GM18907 (cell line): ENCODE results near the gene ENO3.
"Not testable (repeated sequence)": the region's sequence is repeated elsewhere in the genome, so short reads cannot be mapped to it uniquely, and the experiment has no call there.

ENCODE experiments used
- ATAC-seq: cut with Tn5 transposase; IDR thresholded peaks from one replicate; pipeline ENCODE4 v1.9.1; 2021; ENCODE audit warnings: mild to moderate bottlenecking, moderate library complexity; ENCODE audit not compliant: unreplicated experiment

Gene ENO3

GRCh38 chr17:4950746-4951204 lies at the start of gene ENO3:
Gene ENO3, plus strand, starts transcription at chr17:4951119. Its CDS starts 711 bp downstream, at chr17:4951830.
- ATAC-seq: no peak

DNA sequence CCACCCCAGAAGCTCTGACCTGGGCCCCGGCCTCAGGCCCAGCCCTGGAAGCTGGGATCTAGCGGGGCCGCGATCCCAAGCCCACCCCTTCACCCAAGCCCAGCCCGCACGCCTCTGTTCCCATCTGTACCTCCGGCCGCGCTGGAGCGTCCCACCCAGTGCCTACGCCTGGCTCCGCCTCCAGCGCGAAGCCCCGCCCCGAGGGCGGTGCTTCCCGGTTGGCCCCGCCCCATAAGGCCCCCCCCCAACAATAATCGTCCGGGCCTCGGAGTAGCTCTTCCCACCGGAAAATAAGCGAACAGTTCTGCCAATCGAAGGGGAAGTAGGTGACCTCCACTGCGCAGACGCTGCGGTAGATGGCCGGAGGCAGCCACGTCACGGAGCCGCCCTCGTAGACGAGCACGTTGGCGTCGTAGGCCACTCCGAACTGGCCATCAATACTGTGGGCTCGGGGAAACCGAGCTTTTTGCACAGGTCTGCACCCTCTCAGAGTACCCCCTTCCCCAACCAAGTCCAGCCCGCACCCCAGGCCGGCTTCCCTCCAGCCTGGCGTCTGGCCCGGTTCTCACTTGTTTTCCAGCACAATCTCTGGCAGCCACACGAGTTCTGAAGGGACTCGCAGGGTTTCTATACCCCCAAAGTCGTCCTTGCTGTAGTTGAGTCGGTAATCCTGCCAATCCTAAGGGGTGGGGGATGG lies 49.1 kb upstream of the ENO3 start:
- no peak for ATAC-seq

DNA sequence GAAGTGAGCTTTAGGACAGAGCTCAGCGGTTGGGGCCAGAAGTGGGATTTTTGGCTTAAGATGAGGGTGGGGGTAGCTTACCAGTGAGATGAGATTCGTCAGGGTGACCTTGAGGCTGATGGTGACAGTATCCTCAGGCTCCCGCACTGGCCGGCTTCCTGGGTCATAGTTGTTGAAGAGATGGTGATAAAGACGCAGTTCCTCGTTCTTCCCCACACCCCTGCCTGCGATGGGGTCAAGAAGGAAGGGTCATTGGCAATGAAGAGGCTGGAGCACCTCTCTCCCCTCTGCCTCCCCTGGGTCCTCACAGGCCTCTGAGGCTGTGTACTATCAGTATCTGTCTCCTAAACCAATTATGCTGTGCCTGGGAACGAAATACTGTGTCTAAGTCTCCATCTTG lies 48.4 kb upstream of the ENO3 start:
- no peak for ATAC-seq

DNA sequence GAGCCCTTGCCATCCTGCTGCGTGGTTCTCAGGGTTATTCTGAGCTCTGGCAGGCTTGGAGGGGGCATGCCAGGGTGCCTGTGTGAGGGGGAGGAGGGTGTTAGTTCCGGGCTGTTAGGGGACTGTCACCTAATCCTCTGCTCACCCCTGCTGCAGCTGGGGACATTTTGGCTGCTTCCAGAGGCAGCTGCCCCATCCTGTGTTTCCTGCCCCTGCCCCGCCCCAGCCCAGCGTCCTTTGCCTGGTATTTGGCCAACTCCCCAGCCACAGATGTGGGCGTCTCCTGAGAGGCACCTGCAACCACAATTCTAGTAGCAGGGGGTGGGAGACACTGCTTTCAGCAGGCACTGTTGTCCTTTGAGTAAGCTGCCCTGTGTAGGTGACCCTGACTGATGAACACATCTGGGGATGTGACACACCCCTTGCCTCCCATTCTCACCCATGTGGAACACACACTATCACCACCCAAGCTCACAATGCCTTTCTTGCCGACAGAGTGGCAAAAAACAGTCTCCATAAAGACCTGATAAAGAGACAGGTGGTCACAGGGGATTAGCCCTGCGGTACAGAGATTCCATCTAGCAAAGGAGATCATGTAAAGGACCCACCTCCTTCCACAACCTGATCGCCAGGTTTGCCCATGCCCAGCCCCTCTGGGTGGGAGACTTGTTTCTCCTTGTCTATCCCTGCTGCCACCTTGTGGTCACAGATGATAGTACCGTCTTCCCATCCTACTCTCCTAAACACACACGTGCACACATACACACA lies 47.7 kb upstream of the ENO3 start, which contains the start of gene CHRNE:
CHRNE (minus strand) TSS at position 48 of the 768 bp plus-strand sequence; CDS start at position 13, 35 bp downstream.
- no peak for ATAC-seq

- ATAC-seq: not testable (repeated sequence)
Observed at GRCh38 chr17:4906642-4907041, 44.3 kb upstream of the ENO3 start.

DNA sequence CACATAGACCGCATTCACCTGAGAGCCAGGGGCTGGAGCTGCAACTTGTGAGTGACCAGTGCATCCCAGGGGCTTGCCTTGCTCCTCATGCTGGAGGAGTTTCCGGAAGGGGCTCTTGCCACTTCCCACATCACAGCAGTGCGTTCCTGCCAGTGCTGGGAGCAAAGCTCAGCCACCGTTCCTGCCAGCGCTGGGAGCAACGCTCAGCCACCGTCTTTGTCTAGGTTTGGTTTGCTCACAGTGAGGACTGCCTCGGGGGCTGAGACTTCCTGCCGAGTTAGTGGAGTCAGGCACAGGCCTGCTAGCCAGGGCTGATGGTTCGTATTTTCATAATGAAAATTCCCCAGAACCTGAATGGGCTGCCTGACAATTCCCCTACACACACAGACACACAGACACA lies 42.6 kb upstream of the ENO3 start:
- ATAC-seq: no peak

- peak; percentile 63 for ATAC-seq
Observed at GRCh38 chr17:4908711-4909496, 42.0 kb upstream of the ENO3 start.

GRCh38 chr17:4913994-4914393 lies 36.9 kb upstream of the ENO3 start:
- ATAC-seq: no peak

DNA sequence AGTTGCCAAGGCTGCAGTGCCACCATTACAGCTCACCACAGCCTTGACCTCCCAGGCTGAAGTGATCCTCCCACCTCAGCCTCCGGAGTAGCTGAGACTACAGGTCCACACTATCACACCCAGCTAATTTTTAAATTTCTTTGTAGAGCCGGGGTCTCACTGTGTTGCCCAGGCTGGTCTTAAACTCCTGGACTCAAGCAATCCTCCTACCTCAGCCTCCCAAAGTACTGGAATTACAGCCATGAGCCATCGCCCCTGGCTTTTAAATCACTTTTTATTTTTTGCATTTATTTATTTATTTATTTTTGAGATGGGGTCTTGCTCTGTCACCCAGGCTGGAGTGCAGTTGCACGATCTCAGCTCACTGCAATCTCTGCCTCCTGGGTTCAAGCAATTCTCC lies 36.4 kb upstream of the ENO3 start:
- not testable (repeated sequence) for ATAC-seq

GRCh38 chr17:4919511-4920047 lies 31.3 kb upstream of the ENO3 start:
- ATAC-seq: no peak

- no peak for ATAC-seq
Observed at GRCh38 chr17:4920351-4921048, 30.4 kb upstream of the ENO3 start.

DNA sequence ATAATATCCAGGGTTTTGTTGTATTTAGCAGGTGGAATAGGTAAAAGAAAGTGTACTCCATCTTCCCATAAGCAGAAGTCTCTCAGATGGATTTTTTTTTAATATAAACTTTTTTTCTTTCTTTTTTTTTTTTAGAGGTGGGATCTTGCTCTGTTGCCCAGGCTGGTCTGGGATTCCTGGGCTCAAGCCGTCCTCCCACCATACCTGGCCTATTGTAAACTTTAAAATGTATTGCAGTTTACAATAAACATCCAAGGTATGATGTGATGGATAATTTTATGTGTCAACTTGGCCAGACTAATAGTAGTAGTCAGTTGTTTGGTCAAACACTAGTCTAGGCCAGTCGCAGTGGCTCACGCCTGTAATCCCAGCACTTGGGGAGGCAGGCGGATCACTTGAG lies 29.6 kb upstream of the ENO3 start:
- no peak for ATAC-seq

DNA sequence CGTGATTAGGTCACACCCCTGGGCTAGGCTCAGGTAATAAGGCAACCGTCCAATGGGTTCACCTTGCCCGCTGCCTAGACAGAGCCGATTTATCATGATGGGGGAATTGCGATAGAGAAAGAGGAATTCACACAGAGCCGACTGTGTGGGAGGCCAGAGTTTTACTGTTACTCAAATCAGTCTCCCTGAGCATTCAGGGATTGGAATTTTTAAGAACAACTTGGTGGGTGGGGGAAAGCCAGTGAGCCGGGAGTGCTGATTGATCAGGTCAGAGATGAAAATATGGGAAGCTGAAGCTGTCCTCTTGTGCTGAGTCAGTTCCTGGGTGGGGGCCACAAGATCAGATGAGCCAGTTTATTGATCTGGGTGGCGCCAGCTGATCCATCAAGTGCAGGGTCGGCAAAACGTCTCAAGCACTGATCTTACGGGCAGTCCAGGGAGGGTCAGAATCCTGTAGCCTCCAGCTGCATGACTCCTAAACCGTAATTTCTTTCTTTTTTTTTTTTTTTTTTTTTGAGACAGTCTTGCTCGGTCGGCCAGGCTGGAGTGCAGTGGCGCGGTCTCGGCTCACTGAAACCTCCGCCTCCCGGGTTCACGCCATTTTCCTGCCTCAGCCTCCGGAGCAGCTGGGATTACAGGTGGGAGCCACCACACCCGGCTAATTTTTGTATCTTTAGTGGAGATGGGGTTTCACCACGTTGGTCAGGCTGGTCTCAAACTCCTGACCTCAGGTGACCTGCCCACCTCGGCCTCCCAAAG lies 24.2 kb upstream of the ENO3 start:
- ATAC-seq: not testable (repeated sequence)

DNA sequence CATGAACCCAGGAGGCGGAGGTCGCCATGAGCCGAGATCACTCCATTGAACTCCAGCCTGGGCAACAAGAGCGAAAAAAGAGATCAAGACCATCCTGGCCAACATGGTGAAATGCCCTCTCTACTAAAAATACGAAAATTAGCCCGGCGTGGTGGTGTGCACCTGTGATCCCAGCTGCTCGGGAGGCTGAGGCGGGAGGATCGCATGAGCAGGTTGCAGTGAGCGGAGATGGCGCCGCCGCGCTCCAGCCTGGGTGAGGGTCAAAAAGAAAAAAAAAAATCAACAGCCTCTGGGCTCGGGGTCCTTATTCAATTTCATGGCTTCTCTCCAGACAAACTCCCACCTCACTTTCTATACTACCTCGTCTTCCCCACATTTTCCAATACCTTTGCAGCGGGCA lies 22.0 kb upstream of the ENO3 start:
- ATAC-seq: no peak

GRCh38 chr17:4931963-4932362 lies 19.0 kb upstream of the ENO3 start, which contains the start of gene GP1BA:
Gene GP1BA, plus strand, starts transcription at chr17:4932277. Its CDS starts 328 bp downstream, at chr17:4932605.
- ATAC-seq: no peak

- ATAC-seq: no peak
Observed at GRCh38 chr17:4932756-4933155, 18.2 kb upstream of the ENO3 start.

DNA sequence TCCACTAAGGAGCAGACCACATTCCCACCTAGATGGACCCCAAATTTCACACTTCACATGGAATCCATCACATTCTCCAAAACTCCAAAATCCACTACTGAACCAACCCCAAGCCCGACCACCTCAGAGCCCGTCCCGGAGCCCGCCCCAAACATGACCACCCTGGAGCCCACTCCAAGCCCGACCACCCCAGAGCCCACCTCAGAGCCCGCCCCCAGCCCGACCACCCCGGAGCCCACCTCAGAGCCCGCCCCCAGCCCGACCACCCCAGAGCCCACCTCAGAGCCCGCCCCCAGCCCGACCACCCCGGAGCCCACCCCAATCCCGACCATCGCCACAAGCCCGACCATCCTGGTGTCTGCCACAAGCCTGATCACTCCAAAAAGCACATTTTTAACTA lies 17.3 kb upstream of the ENO3 start:
- ATAC-seq: no peak

DNA sequence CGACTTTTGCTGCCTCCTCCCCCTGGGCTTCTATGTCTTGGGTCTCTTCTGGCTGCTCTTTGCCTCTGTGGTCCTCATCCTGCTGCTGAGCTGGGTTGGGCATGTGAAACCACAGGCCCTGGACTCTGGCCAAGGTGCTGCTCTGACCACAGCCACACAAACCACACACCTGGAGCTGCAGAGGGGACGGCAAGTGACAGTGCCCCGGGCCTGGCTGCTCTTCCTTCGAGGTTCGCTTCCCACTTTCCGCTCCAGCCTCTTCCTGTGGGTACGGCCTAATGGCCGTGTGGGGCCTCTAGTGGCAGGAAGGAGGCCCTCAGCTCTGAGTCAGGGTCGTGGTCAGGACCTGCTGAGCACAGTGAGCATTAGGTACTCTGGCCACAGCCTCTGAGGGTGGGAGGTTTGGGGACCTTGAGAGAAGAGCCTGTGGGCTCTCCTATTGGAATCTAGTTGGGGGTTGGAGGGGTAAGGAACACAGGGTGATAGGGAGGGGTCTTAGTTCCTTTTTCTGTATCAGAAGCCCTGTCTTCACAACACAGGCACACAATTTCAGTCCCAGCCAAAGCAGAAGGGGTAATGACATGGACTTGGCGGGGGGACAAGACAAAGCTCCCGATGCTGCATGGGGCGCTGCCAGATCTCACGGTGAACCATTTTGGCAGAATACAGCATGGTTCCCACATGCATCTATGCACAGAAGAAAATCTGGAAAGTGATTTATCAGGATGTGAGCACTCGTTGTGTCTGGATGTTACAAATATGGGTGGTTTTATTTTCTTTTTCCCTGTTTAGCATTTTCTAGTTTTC lies 16.5 kb upstream of the ENO3 start:
- no peak for ATAC-seq

DNA sequence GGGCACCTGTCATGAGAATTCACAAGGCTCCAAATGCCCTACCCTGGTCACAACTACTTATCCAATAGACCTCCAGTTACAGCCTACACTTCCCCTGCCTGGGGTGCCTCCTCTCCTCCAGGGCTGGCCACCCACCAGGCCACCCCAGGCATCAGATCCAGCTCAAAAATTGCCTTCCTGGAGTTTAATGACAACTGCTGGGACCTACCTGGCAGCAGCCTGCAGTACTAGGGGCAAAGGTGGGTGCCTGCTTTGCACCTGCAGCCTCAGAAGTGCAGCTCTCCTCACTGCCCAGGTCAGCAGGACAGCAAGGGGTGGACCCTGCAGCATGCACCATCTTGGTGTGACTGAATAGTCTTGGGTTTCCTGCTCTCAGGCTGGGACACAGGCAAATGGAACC lies 15.3 kb upstream of the ENO3 start:
- no peak for ATAC-seq
